Astrocyte of the hippocampus (primary cell): ENCODE data around the gene CTXND1.

Experiments used
- DNase-seq: peaks from one replicate; pipeline ENCODE4 v3.0.0; 2011; ENCODE audit warnings: low read depth, low spot score

Gene CTXND1

DNA sequence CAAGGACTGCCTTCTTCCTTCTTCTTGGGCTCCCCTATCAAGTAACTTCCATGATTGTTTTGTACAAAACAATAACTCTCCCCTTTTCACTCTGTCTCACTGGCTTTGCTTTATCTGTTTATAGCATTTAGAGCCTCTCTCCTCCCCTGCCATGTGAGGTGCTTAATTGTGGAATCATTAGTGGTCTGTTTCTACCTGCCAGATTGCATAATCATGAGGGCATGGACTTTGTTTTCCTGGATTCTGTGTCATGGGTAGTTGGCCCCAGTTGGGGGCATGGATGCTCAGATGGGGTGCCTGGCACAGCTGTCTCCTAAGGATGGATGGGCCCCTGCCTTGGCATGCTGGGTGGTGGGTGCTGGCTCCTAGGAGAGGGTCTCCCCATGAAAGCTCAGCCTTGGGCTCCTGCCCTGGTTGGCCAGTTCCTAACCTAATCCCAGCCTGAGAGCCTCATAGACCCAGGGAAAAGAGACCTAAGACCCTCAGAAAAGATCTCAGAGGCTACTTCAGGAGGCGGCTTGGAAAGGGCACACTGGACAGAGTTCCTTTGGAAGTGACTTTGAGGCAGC, 8.0 kb upstream of the CTXND1 start:
- no peak for DNase-seq

DNA sequence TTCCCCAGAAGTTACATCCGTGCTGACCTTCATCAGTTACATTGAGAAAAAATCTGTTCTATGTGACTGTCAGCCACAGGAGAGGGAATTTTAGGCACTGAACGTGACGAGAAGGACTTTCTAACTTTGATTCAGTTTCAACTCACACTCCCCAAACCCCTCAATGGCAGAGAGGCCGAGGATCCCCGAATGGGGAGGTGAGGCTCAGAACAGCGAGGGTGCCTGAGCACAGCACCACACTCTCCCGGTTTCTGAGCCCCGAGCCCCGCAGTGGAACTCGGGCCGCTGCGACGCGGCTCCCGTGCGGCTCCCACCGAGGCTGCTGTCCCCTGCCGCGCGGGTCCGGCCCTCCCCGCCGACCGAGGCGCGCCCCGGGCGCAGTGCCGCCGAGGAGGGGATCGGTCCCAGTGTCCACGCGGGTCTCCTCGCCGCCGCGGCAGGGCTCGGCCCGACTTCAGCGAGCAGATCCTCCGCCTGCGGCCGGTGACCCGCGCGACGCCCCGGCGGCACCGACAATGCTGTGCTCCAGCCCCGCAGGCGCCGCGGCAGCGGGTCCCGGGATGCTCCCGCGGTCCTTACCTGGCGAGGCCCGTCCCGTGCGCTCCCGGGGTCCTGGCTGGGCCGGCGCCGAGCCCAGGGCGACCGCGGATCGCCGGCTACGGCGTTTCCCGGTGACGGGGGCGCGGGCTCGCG, 439 bp downstream of the CTXND1 start:
- DNase-seq = peak; percentile 46

DNA sequence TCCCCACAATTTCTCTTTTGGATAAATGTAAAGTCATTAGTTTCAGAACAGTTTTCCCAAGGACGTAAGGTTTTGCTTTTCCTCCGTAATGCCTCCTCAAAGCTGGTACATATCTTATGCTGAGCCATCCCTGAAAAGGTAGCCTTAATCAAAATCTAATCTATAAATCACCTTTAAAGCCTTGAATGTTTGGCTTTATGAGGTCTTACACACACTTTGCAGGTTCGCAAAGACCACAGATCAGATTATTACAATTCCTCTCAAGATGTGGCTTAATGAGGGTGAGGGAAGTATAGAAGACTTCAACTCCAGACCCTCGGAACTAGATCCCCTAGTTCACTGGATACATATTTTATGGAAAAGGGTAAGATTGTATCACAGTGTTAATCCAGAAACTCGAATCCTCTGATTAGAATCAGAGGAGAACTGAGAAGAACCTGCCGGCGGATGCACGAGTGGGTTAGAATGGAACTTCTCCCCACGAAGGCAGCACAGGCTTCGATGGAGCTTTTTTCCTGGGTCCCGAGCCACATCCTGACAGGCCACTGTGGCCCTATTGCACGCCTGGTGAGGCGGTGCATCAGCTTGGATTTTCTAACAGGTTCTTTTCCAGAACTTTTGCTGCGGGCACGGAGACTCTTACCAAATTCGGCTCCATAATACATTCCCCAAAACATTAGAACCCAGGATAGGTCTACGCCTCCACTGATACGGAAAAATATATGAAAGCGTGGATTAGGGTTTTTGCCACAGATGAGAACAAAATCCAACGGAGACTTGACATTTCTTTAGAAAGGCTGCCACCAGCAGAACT, 1.2 kb downstream of the CTXND1 start:
- DNase-seq = no peak

DNA sequence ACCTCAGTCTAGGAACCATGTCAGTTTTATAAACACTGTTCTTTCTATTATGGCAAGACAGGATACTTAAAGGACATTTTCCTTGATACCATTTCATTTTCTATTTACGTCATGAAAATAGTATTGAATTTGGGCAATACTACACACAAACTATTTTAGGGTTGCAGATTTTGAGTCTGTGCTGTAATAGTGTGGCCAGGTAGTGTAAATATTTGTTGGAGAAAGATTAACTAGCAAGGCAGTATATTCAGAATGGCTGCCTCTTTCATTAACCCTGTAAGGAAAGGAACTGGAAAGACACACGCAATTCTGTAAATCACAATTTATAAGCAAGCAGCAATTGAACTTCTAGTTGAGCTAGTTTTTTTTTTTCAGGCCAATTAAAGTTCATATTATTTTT, 2.0 kb downstream of the CTXND1 start:
- no peak for DNase-seq

DNA sequence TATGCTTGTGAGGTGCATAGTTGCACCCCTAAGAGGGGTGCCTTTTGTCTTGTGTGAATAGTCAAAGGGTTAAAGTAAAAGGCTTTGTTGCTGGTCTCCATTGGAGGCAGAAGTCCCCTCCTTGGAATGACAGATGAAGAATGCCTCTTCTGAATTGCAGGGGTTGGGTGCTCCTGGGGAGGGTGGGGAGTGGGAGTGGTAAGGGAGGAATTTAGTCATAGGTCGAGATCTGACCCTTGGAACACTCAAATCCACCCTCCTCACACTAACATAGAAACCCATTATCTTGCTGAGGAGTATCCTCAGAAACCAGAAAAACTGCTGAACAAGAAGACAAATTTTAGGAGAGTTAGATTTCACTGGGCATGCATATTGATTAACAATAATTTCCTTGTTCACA, 4.7 kb downstream of the CTXND1 start:
- no peak for DNase-seq

DNA sequence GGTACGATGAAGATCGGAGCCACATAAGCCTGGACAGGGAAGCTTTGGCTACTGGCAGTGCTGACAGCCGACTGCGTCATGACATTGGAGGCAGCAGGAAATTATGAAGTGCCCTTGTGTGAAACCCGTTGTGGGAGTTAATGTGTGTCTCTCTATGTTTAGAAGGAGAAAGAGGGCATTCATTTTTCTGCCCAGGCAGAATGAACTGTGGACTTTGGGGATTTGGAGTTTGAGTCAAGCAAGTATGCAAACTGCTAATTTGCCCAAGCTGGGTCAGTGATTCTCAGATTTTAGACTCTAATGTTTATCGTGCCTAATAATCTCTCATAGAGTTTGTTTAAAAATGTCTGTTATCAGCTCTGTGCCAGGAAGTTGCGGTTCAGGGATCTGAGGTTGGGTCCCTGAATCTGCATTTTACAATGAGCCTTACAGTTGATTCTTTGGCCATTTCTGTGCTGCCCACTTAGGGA, 5.6 kb downstream of the CTXND1 start:
- DNase-seq = no peak

DNA sequence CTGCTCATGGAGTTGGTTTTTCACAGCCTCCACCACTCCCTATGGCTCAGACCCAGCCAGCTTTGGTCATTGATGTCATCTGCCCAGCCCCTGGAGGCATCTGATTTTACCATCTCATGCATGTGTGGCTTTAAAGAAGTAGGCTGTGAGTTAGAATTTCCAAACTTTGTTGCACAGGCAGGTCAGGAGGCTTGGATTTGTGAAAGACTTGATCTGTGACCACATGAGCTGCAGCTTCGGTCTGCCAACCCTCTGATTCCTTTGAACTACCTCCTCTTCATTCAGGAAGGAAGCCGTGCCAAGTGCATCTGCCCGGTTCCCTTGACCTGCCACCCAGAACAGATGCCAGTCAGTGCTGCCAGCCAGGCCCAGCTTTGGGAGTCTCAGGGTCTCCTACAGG, 9.2 kb downstream of the CTXND1 start:
- no peak for DNase-seq

DNA sequence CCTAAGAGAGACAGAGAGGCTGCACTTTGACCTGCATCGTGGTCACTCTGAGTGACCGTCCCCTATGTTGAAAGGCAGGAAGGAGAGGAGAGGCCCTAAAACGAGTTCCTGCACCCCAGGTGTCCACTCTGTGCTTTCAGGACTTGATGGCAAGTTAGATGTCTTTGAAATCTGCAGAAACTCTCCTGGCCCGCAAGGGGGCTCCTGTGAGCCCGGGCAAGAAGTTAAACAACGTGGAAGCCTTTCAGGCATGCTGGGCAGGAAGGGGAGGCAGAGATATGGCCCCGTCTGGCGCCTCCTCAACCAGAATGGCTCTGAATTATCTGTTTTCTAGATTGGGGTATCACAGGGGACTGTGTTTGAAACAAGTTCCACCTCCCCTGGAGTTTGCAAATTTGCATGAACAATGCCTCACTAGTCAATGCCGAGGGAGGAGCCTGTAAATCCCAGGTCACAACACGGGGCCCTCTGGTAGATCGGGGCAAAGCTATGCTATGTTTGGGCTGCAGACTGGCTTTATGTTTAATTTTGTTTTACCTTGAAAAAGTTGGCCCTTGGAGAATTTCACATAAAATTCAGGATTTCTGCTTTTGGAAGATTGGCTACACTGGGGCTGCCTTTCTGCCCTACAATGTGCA, 9.8 kb downstream of the CTXND1 start:
- DNase-seq = peak; percentile 21

DNA sequence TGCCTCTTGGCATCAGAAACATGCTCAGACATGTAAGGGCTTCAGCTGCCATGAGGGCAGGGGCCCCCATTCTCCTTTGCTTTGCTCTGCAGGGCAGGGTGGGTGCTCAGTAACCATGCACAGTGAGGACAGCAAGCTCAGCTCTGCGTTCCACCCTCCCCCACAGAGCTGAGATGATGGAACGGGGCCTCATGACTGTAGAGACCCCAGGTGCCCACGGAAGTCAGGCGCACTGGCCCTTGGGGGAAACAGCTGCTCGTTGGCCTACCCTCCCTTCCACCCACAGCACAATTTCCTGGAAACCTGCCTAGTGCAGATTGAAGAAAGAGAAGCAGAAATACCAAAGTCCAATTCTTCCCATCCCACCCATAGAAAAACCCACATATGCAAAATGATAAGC, 10.5 kb downstream of the CTXND1 start:
- no peak for DNase-seq

DNA sequence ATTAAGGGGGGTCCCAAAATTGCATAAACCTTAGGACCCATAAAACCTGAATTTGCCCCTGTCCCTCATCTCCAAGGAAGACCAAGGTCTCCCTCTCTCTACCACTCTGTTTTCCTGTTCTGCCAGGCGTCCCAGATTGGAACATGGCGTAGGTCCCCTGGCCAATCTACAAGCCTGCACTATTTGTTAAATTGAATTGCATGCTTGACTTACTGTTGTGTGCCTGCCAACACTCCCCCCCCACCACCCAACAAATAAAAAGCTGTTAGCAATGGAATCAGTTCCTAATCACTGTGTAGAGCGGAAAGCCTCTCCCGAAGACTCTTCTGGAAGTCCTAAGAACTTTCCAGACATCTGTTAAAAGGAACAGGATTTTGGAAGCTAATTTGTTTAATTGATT, 11.7 kb downstream of the CTXND1 start:
- no peak for DNase-seq

DNA sequence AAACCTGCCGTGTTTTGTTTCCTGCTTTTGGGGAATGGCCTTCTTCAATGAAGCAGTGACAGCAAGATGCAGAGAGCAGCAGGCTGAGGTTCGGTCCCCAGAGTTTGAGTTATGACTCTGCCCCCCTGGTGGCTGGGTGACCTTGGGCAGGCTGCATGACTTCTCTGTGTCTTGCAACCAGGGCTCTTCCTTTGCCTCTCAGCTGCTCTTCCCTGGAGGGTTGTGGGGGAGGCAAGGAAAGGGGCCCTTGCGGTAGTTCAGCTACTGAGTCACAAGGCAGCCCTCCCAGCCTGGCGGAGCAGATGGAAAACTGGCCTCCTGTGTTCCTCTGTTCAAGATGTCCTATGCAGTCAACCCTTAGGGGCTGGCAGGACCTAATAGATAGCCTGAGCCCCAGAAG, 17.1 kb downstream of the CTXND1 start:
- DNase-seq = no peak

DNA sequence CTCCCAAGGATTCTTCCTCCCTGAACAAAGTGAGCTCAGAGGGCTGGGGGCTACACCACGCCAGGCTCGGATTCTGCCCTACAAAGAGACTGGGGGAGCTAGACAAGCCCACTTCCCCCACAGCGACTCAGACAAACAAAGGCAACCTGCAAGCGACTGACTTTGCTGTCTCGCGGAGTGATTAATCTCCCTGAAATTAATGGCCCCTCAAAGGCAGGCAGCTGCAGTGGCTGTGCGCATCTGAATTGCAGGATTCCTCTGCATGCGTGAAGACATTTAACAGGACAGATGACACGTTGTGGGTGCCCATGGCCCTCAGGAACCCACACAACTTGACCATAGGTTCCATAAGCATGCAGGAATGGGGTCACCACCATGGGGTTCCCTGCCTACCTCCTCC, 18.4 kb downstream of the CTXND1 start:
- DNase-seq = no peak

DNA sequence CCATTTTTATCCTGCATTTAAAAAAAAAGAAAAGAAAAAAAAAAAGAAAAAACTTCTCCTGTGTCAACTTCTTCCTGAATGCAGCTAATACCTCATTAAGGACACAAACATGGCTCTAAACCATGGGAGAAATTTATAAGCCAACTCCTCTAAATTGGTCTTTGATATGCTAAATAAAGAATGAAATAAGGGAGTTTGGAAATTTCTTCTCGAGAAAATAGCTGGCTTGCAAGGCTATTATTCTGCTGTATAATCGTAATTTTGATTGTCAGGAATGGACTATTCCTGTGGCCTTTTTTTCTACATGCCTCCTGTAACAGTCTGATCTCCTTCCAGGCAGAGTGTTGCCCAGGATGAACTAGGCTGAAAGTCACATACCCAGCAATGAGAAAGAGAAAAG, 20.6 kb downstream of the CTXND1 start:
- no peak for DNase-seq

DNA sequence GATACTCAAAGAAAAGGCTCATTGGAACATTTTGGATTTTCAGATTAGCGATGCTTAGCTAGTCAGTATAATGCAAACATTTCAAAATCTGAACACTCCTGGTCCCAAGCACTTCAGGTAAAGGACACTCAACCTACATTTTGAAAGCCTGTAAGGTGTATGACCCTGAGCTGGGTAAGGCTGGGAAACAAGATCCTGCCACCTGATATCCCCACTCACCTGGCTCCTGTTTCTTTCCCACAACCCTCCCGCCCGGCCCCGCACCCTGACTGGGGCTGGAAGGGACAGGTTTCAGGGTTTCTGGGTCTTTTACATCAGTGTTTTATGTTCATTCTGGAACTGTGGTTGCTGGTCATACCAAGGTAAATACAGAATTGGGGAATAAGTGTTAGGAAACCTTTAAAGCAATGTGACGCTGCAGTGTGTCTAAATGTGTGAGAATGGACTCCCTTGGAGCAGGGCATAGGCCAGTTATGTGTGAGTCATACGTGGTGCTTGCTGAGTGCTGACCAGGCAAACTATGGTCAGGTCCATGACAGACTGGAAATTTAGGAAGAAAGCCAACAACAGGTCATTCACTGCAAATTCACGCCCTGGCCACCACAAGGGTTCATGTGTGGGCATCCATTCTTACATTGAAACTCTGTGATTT, 22.9 kb downstream of the CTXND1 start:
- DNase-seq = peak; percentile 61

DNA sequence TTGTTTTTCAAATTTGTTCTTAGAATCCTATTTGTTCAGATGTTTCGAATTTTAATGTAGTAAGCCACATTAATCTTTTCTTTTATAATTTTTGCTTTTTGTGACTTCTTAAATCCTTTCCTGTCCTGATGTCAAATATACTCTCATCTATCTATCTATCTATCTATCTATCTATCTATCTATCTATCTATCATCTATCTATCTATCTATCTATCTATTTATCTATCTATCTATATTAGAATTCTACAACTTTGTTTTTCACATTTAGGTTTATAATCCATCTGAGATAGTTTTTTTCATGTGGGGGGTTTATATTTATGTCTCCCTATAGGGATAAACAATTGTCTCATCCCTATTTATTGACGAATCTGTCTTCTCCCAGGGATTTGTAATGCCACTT, 32.1 kb downstream of the CTXND1 start:
- DNase-seq = no peak

DNA sequence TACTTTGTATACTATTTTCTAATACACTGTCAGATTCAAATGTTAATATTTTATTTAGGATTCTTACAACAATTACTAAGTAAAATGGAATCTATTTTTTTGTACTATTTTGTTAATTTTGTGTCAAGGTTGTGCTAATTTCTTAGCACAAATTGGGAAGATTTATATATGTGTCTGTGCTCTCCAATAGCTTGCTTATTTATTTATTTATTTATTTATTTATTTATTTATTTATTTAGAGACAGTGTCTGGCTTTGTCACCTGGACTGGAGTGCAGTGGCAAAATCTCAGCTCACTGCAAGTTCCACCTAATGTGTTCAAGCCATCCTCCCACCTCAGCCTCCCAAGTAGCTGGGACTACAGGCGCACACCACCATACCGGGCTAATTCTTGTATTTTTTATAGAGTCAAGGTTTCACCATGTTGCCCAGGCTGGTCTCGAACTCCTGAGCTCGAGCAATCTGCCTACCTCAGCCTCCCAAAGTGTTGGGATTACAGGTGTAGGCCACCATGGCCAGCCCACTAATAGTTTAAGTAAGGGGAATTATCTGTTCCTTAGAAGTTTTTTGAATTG, 34.6 kb downstream of the CTXND1 start:
- DNase-seq = no peak

DNA sequence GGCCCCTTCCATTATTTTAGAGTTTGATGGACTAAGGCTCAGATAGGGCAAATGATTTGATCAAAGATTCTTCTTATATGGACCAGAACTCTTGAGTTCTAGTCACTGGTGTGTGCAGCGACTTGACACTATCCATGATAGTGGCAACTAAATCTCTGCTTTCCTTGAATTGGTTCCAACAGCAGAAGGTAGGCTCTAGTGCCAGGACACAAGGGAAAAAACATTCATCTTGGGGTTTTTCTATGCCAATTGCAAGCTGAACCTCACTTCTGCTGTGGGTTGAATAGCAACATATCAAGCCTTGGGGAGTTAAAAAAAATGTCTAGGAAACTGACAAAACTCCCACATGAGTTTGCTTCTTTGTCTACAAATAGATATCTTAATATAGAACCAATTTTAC, 35.1 kb downstream of the CTXND1 start:
- no peak for DNase-seq

DNA sequence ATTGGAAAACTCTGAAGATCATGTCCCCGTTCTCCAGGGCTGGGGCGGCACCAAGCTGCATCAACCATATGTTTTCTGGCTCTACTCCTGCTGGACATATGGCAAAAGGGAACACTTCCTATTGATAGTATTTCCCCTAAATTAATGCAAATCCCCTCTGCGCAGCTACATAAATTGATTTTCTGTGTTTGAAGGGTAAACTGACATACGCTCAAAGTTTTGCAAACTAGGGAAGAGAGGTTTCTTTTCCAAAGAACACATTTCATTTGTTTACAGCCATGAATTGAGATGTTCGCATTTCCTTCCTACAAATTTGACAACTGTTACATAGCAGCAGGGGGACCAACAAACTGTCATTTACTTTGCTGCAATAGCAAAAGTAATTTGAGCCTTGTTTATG, 35.9 kb downstream of the CTXND1 start:
- DNase-seq = no peak

DNA sequence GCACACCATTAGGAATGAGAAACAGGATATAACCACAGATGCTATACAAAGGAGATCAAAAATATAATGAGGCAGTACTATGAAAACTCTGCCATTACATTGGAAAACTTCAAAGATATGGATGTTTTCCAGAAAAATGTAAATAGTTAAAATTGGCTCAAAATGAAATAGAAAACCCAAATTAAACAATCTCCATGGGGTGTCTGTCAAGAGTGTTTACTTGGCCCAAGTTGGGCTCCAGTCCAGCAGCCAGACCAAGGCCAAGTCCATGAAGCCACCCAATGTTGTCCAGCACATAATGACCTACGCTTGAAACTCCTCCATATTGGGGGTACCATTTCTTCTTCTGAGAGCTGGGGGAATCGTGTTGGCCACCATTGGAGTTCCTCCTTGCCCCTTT, 37.1 kb downstream of the CTXND1 start:
- no peak for DNase-seq

DNA sequence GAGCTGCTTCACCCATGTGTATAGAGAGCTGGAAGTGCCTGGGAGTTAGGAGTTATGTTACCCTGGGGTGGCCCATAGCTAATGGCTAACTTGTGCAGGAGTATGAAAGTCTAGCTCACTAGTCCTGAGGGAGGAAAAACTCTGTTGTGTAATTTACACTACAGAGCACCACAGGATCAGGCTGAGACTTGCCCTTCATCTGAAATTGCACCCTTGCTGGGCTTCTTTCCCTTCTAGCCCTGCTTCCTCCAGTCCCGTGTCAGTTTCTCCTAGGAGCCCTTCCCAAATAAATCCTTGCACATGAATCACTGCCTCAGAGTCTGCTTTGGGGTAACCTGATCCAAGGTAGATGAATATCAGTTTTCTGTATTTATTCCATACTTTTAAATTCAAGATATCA, 40.0 kb downstream of the CTXND1 start:
- DNase-seq = no peak
